Activated T-cell treated with anti-CD3 and anti-CD28 coated beads for 1 hour (primary cell): Measurements from ENCODE around the gene DOCK4.

Source experiments
- DNase-seq: peaks from one replicate; pipeline ENCODE4 v3.0.0-alpha.2; 2020; ENCODE audit warnings: low read depth

The DOCK4 gene

GRCh38 chr7:112080978-112081377 lies 125.2 kb downstream of the DOCK4 start:
- DNase-seq, result no peak

- no peak for DNase-seq
Measured at GRCh38 chr7:112080441-112080840, 125.8 kb downstream of the DOCK4 start.

GRCh38 chr7:112079673-112080072 lies 126.5 kb downstream of the DOCK4 start:
- DNase-seq, result no peak

- no peak for DNase-seq
Measured at GRCh38 chr7:112079122-112079521, 127.1 kb downstream of the DOCK4 start.

- no peak for DNase-seq
Measured at GRCh38 chr7:112076324-112076723, 129.9 kb downstream of the DOCK4 start.

DNA sequence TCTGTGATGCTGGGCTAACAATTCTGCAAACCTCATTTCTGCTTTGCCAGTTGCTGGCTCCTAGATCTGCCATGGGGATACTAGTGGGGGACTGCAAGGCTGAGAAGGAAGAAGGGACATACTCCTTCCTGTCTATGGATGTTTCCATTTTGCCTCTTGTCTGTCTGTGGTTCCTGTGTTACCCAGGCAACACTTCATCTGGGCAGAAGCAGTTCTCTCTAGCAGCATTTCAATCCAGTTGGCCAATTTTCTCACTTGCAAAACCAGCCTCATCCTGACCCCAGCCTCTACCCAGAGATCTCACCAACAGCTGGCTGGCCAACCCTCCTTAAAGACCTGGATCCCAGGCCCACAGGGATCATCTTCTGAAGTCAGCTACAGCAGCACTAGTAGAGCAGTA lies 131.7 kb downstream of the DOCK4 start:
- no peak for DNase-seq

DNA sequence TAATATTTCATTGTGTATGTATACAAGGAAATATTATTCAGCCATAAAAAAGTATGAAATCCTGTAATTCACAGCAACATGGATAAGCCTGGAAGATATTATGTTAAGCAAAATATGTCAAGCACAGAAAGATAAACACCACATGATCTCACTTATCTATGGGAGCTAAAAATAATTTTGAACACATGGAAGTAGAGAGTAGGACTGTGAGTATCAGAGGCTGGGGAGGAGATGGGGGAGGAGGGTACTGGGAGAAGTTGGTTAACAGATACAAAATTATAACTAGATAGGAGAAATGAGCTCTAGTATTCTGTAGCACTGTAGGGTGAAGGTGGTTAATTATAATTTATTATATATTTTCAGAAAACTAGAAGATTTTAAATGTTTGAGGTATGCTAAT lies 132.7 kb downstream of the DOCK4 start:
- DNase-seq, result no peak

- no peak for DNase-seq
Measured at GRCh38 chr7:112072541-112073245, 133.5 kb downstream of the DOCK4 start.

DNA sequence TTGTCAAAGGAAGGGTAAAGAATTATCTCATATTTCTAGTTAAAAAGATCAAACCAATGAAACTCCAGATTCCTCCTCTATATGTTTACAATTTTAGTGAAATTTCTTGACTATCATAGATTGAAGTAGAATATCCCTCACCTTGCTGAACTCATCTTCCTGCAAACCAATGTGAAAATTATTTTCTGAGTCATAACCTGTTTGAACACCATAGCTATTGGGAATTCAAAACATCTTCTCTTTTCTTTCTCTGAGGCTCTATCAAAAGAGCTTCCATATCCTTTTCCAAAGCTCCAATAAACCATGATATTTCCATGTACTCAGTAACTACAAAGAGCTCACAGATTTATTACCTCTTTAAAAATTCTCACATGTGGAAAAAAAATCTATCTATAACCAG lies 134.3 kb downstream of the DOCK4 start:
- DNase-seq, result no peak

DNA sequence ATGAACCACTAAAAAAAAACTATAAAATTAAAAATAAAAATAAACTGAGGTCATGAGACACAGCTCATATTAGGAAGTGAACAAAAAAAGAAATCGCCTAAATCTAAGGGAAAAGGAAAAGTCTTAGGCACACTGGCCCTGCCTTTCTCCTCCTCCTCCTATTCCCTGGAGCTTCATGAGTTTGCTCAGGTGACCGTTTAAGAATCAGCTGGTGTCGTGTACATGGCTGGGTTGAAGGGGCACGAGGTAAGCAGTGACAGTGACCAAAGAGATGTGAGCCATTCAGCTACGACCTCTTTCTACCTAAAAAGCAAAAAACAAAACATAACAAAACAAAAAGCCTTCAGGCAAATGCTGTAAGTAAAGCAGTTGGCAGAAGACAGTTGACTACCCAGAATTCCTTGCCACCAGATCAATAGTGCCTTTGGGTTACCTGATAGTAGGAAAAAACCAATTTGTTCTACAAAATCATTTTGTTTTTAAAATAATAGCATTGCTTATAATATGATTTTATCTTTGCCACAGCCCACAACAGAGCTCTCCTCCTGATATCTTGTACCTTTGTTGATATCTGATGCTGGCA lies 135.4 kb downstream of the DOCK4 start:
- DNase-seq, result no peak

- DNase-seq, result no peak
Measured at GRCh38 chr7:112069879-112070321, 136.3 kb downstream of the DOCK4 start.

DNA sequence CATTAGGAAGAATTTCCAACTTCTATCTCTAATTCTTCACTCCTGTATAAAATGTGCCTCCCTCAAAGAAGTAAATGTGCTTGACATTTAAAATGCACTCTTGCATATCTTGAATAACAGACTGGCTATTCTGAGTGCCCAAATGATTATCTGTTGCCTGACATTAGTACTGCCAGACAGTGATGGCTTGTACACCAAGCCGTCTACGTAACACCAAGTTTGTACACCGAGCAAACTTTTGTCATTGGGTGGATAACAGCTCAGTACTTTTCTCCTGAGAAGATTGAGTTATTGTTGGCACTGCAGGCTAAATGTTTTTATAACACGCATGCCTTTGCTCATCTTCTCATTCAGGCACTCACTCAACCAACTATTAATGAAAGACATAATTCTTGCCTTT lies 137.2 kb downstream of the DOCK4 start:
- DNase-seq, result no peak

- no peak for DNase-seq
Measured at GRCh38 chr7:112067632-112068540, 138.3 kb downstream of the DOCK4 start.

GRCh38 chr7:112067200-112067599 lies 139.0 kb downstream of the DOCK4 start:
- DNase-seq, result no peak

DNA sequence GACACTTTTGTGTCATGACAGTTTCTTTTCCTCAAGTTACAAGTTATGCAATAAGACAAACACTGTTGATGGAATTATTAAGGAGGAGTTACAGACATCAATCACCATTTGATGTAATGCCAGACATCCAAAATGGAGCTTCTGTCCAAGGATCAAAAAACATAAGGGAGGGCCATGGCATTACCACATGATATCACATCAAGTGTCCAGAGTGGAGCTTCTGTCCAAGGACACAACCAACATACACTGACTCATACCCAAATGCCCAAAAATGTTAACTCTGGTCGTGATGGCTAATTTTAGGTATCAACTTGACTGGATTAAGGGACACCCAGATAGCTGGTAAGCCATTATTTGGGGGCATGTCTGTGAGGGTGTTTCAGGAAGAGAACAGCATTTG lies 140.4 kb downstream of the DOCK4 start:
- no peak for DNase-seq

DNA sequence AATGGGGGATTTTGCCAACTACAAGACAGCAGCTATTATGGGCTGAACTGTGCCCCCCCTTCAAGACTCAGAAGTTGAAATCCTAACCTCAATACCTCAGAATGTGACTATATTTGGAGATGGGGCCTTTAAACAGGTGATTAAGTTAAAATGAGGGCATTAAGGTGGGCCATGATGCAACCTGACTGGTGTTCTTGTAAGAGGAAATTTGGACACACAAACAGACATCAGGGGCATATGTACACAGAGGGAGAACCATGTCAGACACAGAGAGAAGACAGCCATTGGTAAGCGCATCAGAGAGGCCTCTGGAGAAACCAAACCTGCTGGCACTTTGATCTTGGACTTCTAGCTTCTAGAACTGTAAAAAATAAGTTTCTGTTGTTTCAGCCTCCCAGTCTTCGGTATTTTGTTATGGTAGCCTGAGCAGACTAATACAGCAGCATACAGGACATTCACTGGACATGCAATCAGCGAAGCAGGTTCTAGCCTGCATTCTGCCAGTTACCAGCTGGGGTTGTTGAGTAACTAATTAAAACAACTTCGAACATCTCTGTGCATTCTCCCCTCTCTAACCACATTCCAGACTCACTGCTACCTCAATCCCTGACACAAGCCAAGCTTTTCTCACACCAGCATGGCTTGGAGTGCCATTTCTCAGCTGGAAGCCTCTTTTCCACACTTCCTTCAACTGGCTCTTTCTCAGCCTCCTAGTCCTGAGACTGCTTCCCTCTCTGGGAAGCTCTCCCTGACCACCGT lies 141.4 kb downstream of the DOCK4 start:
- DNase-seq, result no peak

DNA sequence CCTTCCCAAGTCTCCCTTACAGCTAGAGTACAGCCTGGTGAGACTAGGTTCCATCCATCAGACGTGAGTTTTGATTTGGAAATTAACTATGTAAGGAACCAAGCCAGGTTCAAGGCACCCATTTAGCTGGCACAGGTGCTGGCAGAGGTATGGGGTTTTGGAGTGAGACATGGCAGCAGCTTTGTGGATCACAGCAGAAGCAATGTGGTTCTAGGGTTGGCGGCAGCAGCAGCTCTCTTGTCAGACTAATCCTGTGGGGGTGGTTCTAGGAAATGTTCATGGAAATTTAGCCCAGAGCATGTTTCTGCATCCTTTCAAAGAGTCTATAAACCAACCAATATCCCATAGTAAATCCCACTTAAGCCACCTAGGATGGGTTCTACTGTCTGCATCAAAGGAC lies 142.2 kb downstream of the DOCK4 start:
- DNase-seq, result no peak

GRCh38 chr7:112061051-112061450 lies 145.1 kb downstream of the DOCK4 start:
- DNase-seq, result no peak

- DNase-seq, result no peak
Measured at GRCh38 chr7:112060625-112061024, 145.6 kb downstream of the DOCK4 start.

- no peak for DNase-seq
Measured at GRCh38 chr7:112059675-112060074, 146.5 kb downstream of the DOCK4 start.

DNA sequence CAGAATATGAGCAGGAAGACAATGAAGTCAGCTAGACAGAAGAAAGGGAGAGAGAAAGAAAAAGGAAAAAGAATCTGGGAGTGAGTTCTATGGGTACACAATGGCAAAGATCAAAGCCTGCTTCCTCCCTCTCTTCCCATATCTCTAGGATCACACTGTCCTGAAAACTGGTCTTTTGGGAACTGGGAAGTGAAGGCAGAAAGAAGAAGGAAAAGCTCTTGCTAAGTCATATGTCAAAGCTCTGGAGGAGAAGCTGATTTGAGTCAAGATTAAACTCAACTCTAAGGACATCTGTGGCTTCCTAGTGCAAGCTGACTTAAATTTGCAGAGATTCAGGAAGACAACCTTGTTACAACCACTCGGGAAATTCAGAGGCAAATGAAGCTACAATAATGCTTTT lies 147.5 kb downstream of the DOCK4 start:
- no peak for DNase-seq

DNA sequence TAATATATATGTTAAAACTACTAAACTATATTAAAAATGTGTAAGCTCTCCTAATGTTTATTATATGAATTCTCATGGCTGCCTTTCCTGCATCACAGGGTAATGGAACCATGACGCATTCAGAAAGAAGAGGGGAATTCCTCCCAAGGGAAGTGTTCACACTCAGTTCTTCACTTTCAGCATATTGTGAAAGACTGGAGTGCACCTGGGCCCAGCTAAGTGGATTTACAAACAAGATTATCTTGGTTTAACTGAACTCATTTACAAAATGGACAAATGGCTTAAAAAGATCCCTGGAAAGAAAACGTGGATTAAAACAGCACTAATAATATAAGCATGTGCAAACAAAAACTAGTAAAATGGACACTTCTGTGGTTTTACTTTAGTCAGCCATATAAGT lies 149.8 kb downstream of the DOCK4 start:
- no peak for DNase-seq
